Measurements from ENCODE around the gene MKNK2. TPM values are rescaled to one million over a fixed set of nuclear protein-coding genes. Genes with fewer than 3 reads are reported as not detected.
A peak's percentile ranks its signal among the peaks of the same experiment; 100 is the strongest.

Gene MKNK2
- total and polyA plus RNA-seq, 2 of the 13 experiments (the other 11 are each of a cell fraction or from before 2014, with no cell fraction given) = 44.9 to 112 TPM

GRCh38 chr19:2034729-2035589, 16.1 kb downstream of the MKNK2 start:
- no peak for DNase-seq (ENCODE audit: low spot score)
- Histone ChIP-seq H3K27me3 (ENCODE audit: control insufficient read depth in 1 of 2, insufficient read depth in 2 of 2, low read length in 2 of 2) (peaks cover 0 to 9% of the 10 kb centered on the region in 2 experiments; a peak in 2 of 5 replicates), H3K4me3 (replicated peaks in 1 of 3; ENCODE audit: insufficient read depth in 1 of 3, low read depth in 2 of 3, low read length in 3 of 3) (no peak overlapping the region), H4K20me1 (ENCODE audit: insufficient read depth, low read length) (no peaks in the 10 kb centered on the region), H3K4me2 (ENCODE audit: low read depth, low read length) (no peak overlapping the region), H3K27ac (ENCODE audit: extremely low read length, insufficient read depth, low read length) (no peak overlapping the region), H3K9me3 (ENCODE audit: low read length) (no peaks in the 10 kb centered on the region), H3K4me1 (ENCODE audit: insufficient read depth, low read length) (peaks cover 14% of the 10 kb centered on the region), H3K36me3 (replicated peaks in 1 of 2; ENCODE audit: control insufficient read depth in 1 of 2, insufficient read depth in 2 of 2, low read length in 2 of 2) (peaks cover 2 to 13% of the 10 kb centered on the region in 2 experiments; a peak in 1 of 5 replicates), H3K79me2 (ENCODE audit: insufficient read depth, low read length) (no peaks in the 10 kb centered on the region), H2AFZ (ENCODE audit: low read length) (no peak overlapping the region), H3K9ac (ENCODE audit: insufficient read depth, low read depth, low read length) (no peak overlapping the region)
- no peak; the same call in none of the 3 replicates for ATAC-seq
- no TSS peak for BruUV-seq (replicated peaks)
- no peak for FAIRE-seq
- ChIA-PET POLR2A (interaction anchor here (2.3 kb wide), 1 partner anchor 16 kb away, joined by 7 read pairs; the partner anchor contains the start of gene MKNK2), CTCF (ENCODE audit: low intra/inter-chr PET ratio, low total read pairs) (no interaction called here)
- WGBS (ENCODE audit: low lambda C conversion rate) = 54% methylated on average over 33 of the region's 34 CpGs
- in situ Hi-C loops (cut with HindIII; ENCODE audit: extremely low pct_ligation_motif_present, low pct_unique_long_range_greater_than_20kb) (no loop called here), intact Hi-C loops (cut with micrococcal nuclease; ENCODE audit: unreplicated experiment) (no loop called here)
- TF ChIP-seq ZKSCAN8 (CRISPR knock-in tag; IDR thresholded peaks at IDR 0.05; ENCODE audit: borderline replicate concordance) (no peak), ZNF687 (CRISPR knock-in tag; IDR thresholded peaks at IDR 0.05) (peak; percentile 6; the same call in 1 of the 2 replicates), ZMYM4 (CRISPR knock-in tag; IDR thresholded peaks at IDR 0.05) (no peak), TCF7 (IDR thresholded peaks at IDR 0.05; ENCODE audit: low read depth) (no peak), ZNF558 (CRISPR knock-in tag; IDR thresholded peaks at IDR 0.05; ENCODE audit: borderline replicate concordance) (no peak), ZFP36 (IDR thresholded peaks at IDR 0.05; ENCODE audit: borderline replicate concordance, low read depth, low read length, partially characterized antibody) (peak; percentile 17), ZNF260 (CRISPR knock-in tag; IDR thresholded peaks at IDR 0.05; ENCODE audit: borderline replicate concordance, low read depth) (no peak), ZNF816 (CRISPR knock-in tag; IDR thresholded peaks at IDR 0.05; ENCODE audit: borderline replicate concordance) (no peak), GRHL1 (CRISPR knock-in tag; conservative IDR thresholded peaks at IDR 0.05) (no peak)

Data from HepG2 (cell line).